WTC11 (cell line): ENCODE data around the gene ACAD9. TPM values are rescaled to one million over a fixed set of nuclear protein-coding genes. Genes with fewer than 3 reads are reported as not detected.

Experiments
- ATAC-seq: fragments of 200-7000 bp; cut with Tn5 transposase; 2 replicates; pipeline ENCODE4 v1.10.0; 2021; ENCODE audit warnings: mild to moderate bottlenecking, moderate library complexity
- CTCF ChIA-PET: fragments of 300-600 bp; sonication (Branson Sonifier 250); formaldehyde crosslinking; loops from one replicate; lab custom pipeline; 2021; ENCODE audit warnings: antibody characterized with exemption; lab: Charles Lee
- POLR2A ChIA-PET: fragments of 350-600 bp; sonication (Branson Sonifier 250); formaldehyde crosslinking; loops from one replicate; lab custom pipeline; 2021; ENCODE audit warnings: antibody characterized with exemption; lab: Charles Lee
- DNase-seq: peaks from one replicate; pipeline ENCODE4 v3.0.0; 2021; ENCODE audit warnings: low spot score
- H3K27ac Mint-ChIP-seq: 2 replicates; pipeline ENCODE4 v1.8.0; 2021; ENCODE audit warnings: mixed read lengths
- H3K27me3 Mint-ChIP-seq: 2 replicates; pipeline ENCODE4 v1.8.0; 2021; ENCODE audit warnings: low read depth, mild to moderate bottlenecking, moderate library complexity, mixed read lengths
- H3K36me3 Mint-ChIP-seq: 2 replicates; pipeline ENCODE4 v1.8.0; 2021; ENCODE audit warnings: mixed read lengths
- H3K4me1 Mint-ChIP-seq: 2 replicates; pipeline ENCODE4 v1.8.0; 2022; ENCODE audit warnings: mixed read lengths
- H3K4me3 Mint-ChIP-seq: 2 replicates; pipeline ENCODE4 v1.8.0; 2021; ENCODE audit warnings: mild to moderate bottlenecking, moderate library complexity, mixed read lengths
- H3K9me3 Mint-ChIP-seq: 2 replicates; pipeline ENCODE4 v1.8.0; 2021; ENCODE audit warnings: mixed read lengths
- ATF2 ChIP-seq: sonication (generic); formaldehyde crosslinking; IDR thresholded peaks from 2 replicates; pipeline ENCODE4 v1.8.1; 2022; ENCODE audit warnings: low read depth, missing genetic modification reagents, borderline replicate concordance
- ELF4 ChIP-seq: sonication (generic); formaldehyde crosslinking; IDR thresholded peaks from 2 replicates; pipeline ENCODE4 v1.8.1; 2022; ENCODE audit warnings: low read depth, mild to moderate bottlenecking, moderate library complexity, missing genetic modification reagents
- TP53 ChIP-seq: sonication (generic); formaldehyde crosslinking; IDR thresholded peaks from 2 replicates; pipeline ENCODE4 v1.8.1; 2023; ENCODE audit warnings: mild to moderate bottlenecking, missing genetic modification reagents
- ZNF121 ChIP-seq: sonication (generic); formaldehyde crosslinking; IDR thresholded peaks from 2 replicates; pipeline ENCODE4 v1.8.0; 2023; ENCODE audit warnings: missing genetic modification reagents
- ZNF317 ChIP-seq: sonication (generic); formaldehyde crosslinking; IDR thresholded peaks from 2 replicates; pipeline ENCODE4 v1.8.1; 2023; ENCODE audit warnings: low read depth, mild to moderate bottlenecking, moderate library complexity, missing genetic modification reagents, borderline replicate concordance
- total RNA-seq: library from RNA; stranded (reverse); gene quantifications from 3 replicates; pipeline ENCODE4 v1.2.3, GENCODE V29; 2021

ACAD9 gene
- total RNA-seq, 1 experiment from 2014 or later, result 31.2 TPM

- ChIA-PET CTCF (interaction anchor here (0.8 to 2.0 kb wide), 6 partner anchors 17 to 342 kb away, joined by 3 to 9 read pairs (median 4); partner anchors contain the start of gene ACAD9), POLR2A (no interaction called here)
- H3K36me3 Mint-ChIP-seq, result peaks cover 7% of the 10 kb centered on the region
- peaks cover 11% of the 10 kb centered on the region for H3K9me3 Mint-ChIP-seq
- no peaks in the 10 kb centered on the region for H3K4me1 Mint-ChIP-seq
- no peak overlapping the region for H3K27ac Mint-ChIP-seq
- ATAC-seq (peak; percentile 89), DNase-seq (no peak)
- peaks cover 8% of the 10 kb centered on the region for H3K27me3 Mint-ChIP-seq
- TF ChIP-seq TP53 (CRISPR knock-in tag) (no peak), ZNF121 (peak; percentile 74; the same call in 1 of the 2 replicates)
- no peak overlapping the region for H3K4me3 Mint-ChIP-seq
These were observed 71.0 kb downstream of the ACAD9 start for GRCh38 chr3:128950223-128950938.

- no peak for ATAC-seq
- Mint-ChIP-seq H3K4me3 (no peak overlapping the region), H3K27me3 (peaks cover 21% of the 10 kb centered on the region), H3K4me1 (no peaks in the 10 kb centered on the region), H3K9me3 (peaks cover 29% of the 10 kb centered on the region), H3K36me3 (peaks cover 13% of the 10 kb centered on the region)
- CTCF ChIA-PET, result no interaction called here
- TF ChIP-seq ATF2 (CRISPR knock-in tag) (no peak), ELF4 (CRISPR knock-in tag) (no peak), ZNF317 (CRISPR knock-in tag) (peak; percentile 82)
- TF ChIP-seq, all 79 proteins: peak for 1
- no peak overlapping the region for H3K27ac Mint-ChIP-seq
- POLR2A ChIA-PET, result no interaction called here
- DNase-seq, result no peak
These were observed 77.0 kb downstream of the ACAD9 start for GRCh38 chr3:128956440-128956839.

Other genes with a start within 250 kb of the ACAD9 start
- 153 to 163 TPM (median 160 TPM) in 3 replicates for gene RPN1, start 228.8 kb upstream of the ACAD9 start, total RNA-seq
- 166 to 184 TPM (median 184 TPM) in 3 replicates for gene RAB7A, start 153.4 kb upstream of the ACAD9 start, total RNA-seq
- gene CFAP92, start 114.5 kb downstream of the ACAD9 start, total RNA-seq, result 2.3 to 2.9 TPM (median 2.6 TPM) in 3 replicates
- 0.16 to 0.31 TPM (median 0.16 TPM) in 3 replicates for gene EFCC1, start 121.7 kb downstream of the ACAD9 start, total RNA-seq
- not detected in 3 replicates for gene GP9, start 181.2 kb downstream of the ACAD9 start, total RNA-seq
- 20.2 to 34.5 TPM (median 21.0 TPM) in 3 replicates for gene RAB43, start 242.2 kb downstream of the ACAD9 start, total RNA-seq